Cardiac septum (tissue), 1 donor: Measurements from ENCODE around the gene HTR7. TPM values are rescaled to one million over a fixed set of nuclear protein-coding genes. Genes with fewer than 3 reads are reported as not detected.
"Not testable (repeated sequence)": the region's sequence is repeated elsewhere in the genome, so short reads cannot be mapped to it uniquely, and the experiment has no call there.

Source experiments
- DNase-seq: peaks from one replicate; pipeline ENCODE4 v3.0.0-alpha.2; 2020; ENCODE audit warnings: low spot score
- intact Hi-C: fragments of 100-400 bp; cut with DNase I; formaldehyde crosslinking; loops from one replicate; pipeline ENCODE4 v1.14.0; 2022
- total RNA-seq: library from RNA; stranded (reverse); fragmentation: NEBNext Ultra II Directional; extraction: Animal tissue kit (Norgen Biotek cat#: 25700); gene quantifications from one replicate; pipeline ENCODE4 v1.2.1, GENCODE V29; 2021
- donor health status: DM: no; HTN: no; CAD: no.

The HTR7 gene
- total RNA-seq, 1 donor from 2014 or later, result 0.16 TPM

GRCh38 chr10:90860790-90861189 lies 3.0 kb upstream of the HTR7 start:
- DNase-seq, result no peak
- intact Hi-C loops, result loop anchor here (5.0 to 10.0 kb wide), 2 partner anchors 108 to 1066 kb away; no protein-coding TSS in a partner anchor

- intact Hi-C loops, result no loop called here
- no peak for DNase-seq
Observed at GRCh38 chr10:90859321-90859751, 1.5 kb upstream of the HTR7 start.

- no peak for DNase-seq
- intact Hi-C loops, result no loop called here
Observed at GRCh38 chr10:90858461-90858968, 676 bp upstream of the HTR7 start.

- DNase-seq, result no peak
- intact Hi-C loops, result no loop called here
Observed at GRCh38 chr10:90856964-90857634, 740 bp downstream of the HTR7 start.

- no peak for DNase-seq
- intact Hi-C loops, result no loop called here
Observed at GRCh38 chr10:90856261-90856660, 1.6 kb downstream of the HTR7 start.

- DNase-seq, result no peak
- intact Hi-C loops, result no loop called here
Observed at GRCh38 chr10:90855126-90855525, 2.7 kb downstream of the HTR7 start.

- no peak for DNase-seq
- intact Hi-C loops, result no loop called here
Observed at GRCh38 chr10:90849956-90850749, 7.7 kb downstream of the HTR7 start.

- no peak for DNase-seq
- intact Hi-C loops, result no loop called here
Observed at GRCh38 chr10:90847436-90847835, 10.4 kb downstream of the HTR7 start.

- no peak for DNase-seq
- intact Hi-C loops, result no loop called here
Observed at GRCh38 chr10:90846746-90847145, 11.1 kb downstream of the HTR7 start.

GRCh38 chr10:90845726-90846125 lies 12.1 kb downstream of the HTR7 start:
- DNase-seq, result no peak
- intact Hi-C loops, result no loop called here

GRCh38 chr10:90842725-90843124 lies 15.1 kb downstream of the HTR7 start:
- DNase-seq, result no peak
- intact Hi-C loops, result no loop called here

GRCh38 chr10:90837486-90837885 lies 20.4 kb downstream of the HTR7 start:
- intact Hi-C loops, result no loop called here

GRCh38 chr10:90834326-90834725 lies 23.5 kb downstream of the HTR7 start:
- no peak for DNase-seq
- intact Hi-C loops, result no loop called here

More at GRCh38 chr10:90837486-90837885, 20.4 kb downstream of the HTR7 start:
- no peak for DNase-seq

- intact Hi-C loops, result no loop called here
- DNase-seq, result no peak
Observed at GRCh38 chr10:90832111-90832510, 25.7 kb downstream of the HTR7 start.

GRCh38 chr10:90822508-90822907 lies 35.3 kb downstream of the HTR7 start:
- intact Hi-C loops, result no loop called here
- DNase-seq, result no peak

- DNase-seq, intact Hi-C loops: not testable (repeated sequence)
Observed at GRCh38 chr10:90821864-90822263, 36.0 kb downstream of the HTR7 start.

- intact Hi-C loops, result no loop called here
- DNase-seq, result no peak
Observed at GRCh38 chr10:90819911-90820310, 37.9 kb downstream of the HTR7 start.

- DNase-seq, result no peak
- intact Hi-C loops, result no loop called here
Observed at GRCh38 chr10:90818736-90819135, 39.1 kb downstream of the HTR7 start.

- DNase-seq, result no peak
- intact Hi-C loops, result no loop called here
Observed at GRCh38 chr10:90817128-90817889, 40.5 kb downstream of the HTR7 start.

GRCh38 chr10:90816466-90816865 lies 41.4 kb downstream of the HTR7 start:
- no peak for DNase-seq

More at GRCh38 chr10:90816466-90816865, 41.4 kb downstream of the HTR7 start:
- intact Hi-C loops, result no loop called here
